Measurements from ENCODE around the gene DLK1.

The DLK1 gene

GRCh38 chr14:100694579-100695422, 31.9 kb upstream of the DLK1 start:
- DNase-seq, result no peak

- no peak for DNase-seq
These were observed 31.3 kb upstream of the DLK1 start for GRCh38 chr14:100695423-100695738.

GRCh38 chr14:100696008-100696407, 30.7 kb upstream of the DLK1 start:
- DNase-seq, result no peak

GRCh38 chr14:100696590-100696989, 30.1 kb upstream of the DLK1 start:
- DNase-seq, result no peak

GRCh38 chr14:100698066-100698465, 28.6 kb upstream of the DLK1 start:
- DNase-seq, result no peak

- DNase-seq, result no peak
These were observed 27.8 kb upstream of the DLK1 start for GRCh38 chr14:100698666-100699448.

- DNase-seq, result no peak
These were observed 25.4 kb upstream of the DLK1 start for GRCh38 chr14:100701314-100701713.

GRCh38 chr14:100702590-100702989, 24.1 kb upstream of the DLK1 start:
- no peak for DNase-seq

GRCh38 chr14:100703386-100704220, 23.1 kb upstream of the DLK1 start:
- no peak for DNase-seq

- no peak for DNase-seq
These were observed 20.5 kb upstream of the DLK1 start for GRCh38 chr14:100706200-100706599.

- DNase-seq, result no peak
These were observed 19.8 kb upstream of the DLK1 start for GRCh38 chr14:100706860-100707259.

- no peak for DNase-seq
These were observed 18.0 kb upstream of the DLK1 start for GRCh38 chr14:100708425-100709288.

GRCh38 chr14:100709289-100710284, 17.1 kb upstream of the DLK1 start:
- DNase-seq, result no peak

GRCh38 chr14:100710391-100710790, 16.3 kb upstream of the DLK1 start:
- no peak for DNase-seq

- no peak for DNase-seq
These were observed 15.7 kb upstream of the DLK1 start for GRCh38 chr14:100710826-100711462.

- no peak for DNase-seq
These were observed 15.2 kb upstream of the DLK1 start for GRCh38 chr14:100711493-100711892.

GRCh38 chr14:100712490-100712889, 14.2 kb upstream of the DLK1 start:
- DNase-seq, result peak; percentile 17

GRCh38 chr14:100713705-100714104, 13.0 kb upstream of the DLK1 start:
- DNase-seq, result no peak

- no peak for DNase-seq
These were observed 12.3 kb upstream of the DLK1 start for GRCh38 chr14:100714258-100714892.

GRCh38 chr14:100715332-100715731, 11.4 kb upstream of the DLK1 start:
- no peak for DNase-seq

All from NCI-H1105 (cell line).